Activated CD4-positive, alpha-beta T cell treated with anti-CD3 and anti-CD28 coated beads for 4 hours (primary cell): ENCODE results near the gene PRRT1.

Experiments used
- DNase-seq, 2 donors: peaks; one replicate each; pipeline ENCODE4 v3.0.0-alpha.2; 2020

PRRT1 gene

GRCh38 chr6:32173051-32173727 is 21.4 kb upstream of the PRRT1 start:
- no peak for DNase-seq

GRCh38 chr6:32171234-32171633 is 19.5 kb upstream of the PRRT1 start:
- no peak for DNase-seq

DNA sequence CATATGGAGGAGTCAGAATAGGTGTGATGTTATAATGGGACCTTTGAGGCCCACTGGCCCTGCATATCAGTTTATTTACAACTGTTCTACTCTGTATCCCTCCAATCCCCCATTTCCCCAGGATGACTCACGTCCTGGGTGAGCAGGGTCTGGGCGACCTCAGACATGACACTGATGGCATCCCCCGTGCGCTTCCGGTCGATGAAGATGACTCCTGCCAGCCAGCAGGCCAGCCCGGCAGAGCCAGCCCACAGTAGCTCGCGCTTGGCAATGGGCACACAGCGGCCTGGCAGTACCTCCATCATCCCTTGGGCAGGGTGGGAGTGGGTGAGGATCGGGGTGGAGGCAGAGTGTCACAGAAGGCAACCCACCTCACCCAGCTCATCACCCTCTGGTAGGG is 18.6 kb upstream of the PRRT1 start:
- DNase-seq, result no peak

GRCh38 chr6:32168807-32169591 is 17.3 kb upstream of the PRRT1 start:
- no peak for DNase-seq

DNA sequence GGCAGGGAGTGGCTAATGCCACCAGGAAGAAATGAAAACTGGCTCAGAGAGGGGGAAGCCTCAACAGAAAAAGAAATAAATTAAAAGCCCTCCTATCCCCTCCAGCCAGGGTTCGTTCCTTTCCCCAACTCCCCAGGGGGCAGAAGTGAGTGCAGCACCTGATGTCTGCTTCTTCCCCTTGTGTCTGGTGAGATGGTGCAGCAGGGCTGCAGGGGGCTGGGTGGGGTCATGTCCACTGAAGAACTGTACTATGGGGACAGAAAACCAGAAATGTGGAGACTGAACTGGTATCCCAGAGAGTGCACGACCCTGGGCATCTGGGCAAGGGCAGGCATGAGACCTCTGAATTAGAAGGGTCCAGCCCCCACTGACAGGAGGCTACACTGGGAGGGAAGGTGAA is 16.6 kb upstream of the PRRT1 start:
- DNase-seq, result no peak

GRCh38 chr6:32167761-32168262 is 16.1 kb upstream of the PRRT1 start:
- no peak for DNase-seq

DNA sequence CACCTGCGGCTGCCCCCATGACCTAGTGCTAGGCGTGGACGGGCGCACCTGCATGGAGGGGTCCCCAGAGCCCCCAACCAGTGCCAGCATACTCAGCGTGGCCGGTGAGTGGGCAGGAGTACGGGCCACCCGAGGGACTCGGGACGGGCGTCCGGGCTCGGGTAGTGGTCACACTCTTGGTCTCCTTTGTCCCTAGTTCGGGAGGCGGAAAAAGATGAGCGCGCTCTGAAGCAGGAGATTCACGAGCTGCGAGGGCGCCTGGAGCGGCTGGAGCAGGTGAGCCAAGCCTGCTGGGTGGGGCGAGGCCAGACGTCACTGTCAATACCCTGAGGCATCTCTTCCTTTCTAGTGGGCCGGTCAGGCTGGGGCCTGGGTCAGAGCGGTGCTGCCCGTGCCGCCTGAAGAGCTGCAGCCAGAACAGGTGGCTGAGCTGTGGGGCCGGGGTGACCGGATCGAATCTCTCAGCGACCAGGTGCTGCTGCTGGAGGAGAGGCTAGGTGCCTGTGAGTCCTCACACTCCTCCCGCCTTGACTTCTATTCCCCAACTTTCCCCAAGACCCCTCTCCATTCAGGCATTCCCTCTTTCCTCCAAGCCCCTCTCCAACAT is 15.5 kb upstream of the PRRT1 start:
- no peak for DNase-seq

GRCh38 chr6:32166411-32167061 is 14.8 kb upstream of the PRRT1 start:
- no peak for DNase-seq

GRCh38 chr6:32164295-32164694 is 12.6 kb upstream of the PRRT1 start, which contains the start of gene EGFL8:
Gene EGFL8, plus strand, starts transcription at chr6:32164595. Its CDS starts 1,571 bp downstream, at chr6:32166166.
- no peak for DNase-seq

DNA sequence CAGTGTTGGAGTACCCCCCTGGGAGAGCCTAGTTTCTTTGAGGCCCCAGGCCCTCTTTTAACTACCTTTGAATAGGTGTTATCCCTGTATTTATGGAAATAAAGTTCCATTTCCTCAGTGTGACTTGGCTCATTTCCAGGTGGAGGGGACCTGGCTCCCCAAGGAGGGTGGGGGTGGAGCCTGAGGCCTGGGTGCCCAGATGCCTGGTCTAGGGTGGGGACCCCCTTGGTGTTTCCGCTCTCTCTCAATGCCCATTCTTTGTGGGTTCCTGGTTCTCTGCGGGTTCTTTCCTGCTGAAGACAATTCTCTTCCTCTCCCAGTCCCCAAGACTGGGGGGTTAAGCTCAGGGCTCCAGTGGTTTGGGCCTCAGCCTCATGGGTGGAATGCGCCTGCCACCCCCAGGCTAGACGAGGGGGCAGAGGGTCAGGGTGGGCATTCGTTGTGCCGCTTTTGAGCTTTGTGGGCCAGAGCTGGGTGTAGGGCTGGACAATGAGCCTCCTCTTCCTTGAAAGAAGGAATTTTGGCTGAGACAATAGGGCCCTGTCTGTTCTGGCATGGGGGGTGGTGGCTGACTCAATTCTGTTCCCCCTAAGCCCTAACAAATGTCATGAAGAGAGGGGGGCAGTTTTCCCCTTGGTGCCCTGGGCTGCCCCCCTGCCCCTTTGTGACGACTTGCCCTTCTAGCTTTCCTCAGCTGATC is 12.0 kb upstream of the PRRT1 start:
- no peak for DNase-seq

- no peak for DNase-seq
Measured at GRCh38 chr6:32158052-32158451, 6.3 kb upstream of the PRRT1 start.

GRCh38 chr6:32156891-32157290 is 5.2 kb upstream of the PRRT1 start:
- no peak for DNase-seq

DNA sequence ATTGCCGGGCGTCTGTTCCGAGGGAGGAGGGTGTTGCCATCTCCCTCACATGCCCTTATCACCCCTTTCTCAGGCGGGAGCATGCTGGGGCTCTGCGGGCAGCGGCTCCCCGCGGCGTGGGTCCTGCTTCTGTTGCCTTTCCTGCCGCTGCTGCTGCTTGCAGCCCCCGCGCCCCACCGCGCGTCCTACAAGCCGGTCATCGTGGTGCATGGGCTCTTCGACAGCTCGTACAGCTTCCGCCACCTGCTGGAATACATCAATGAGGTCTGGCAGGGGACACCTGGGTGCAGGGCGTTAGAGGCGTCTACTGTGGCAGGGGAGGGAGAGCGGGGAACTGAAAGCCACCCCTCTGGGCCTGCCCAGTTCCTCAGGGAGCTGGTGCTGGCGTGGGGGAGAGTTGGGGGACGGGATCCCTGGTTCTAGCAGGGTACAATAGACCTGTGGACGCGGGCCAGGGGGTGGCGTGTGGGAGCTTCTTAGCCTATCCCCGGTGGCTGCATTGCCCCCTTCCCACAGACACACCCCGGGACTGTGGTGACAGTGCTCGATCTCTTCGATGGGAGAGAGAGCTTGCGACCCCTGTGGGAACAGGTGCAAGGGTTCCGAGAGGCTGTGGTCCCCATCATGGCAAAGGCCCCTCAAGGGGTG is 2.9 kb upstream of the PRRT1 start:
- DNase-seq, result peak; percentile 58 to 61

- peak; percentile 58 to 61 for DNase-seq
Measured at GRCh38 chr6:32153564-32154513, 2.1 kb upstream of the PRRT1 start, which contains the start of gene PPT2. Gene PPT2, plus strand, starts transcription at chr6:32154141. Its CDS starts 454 bp downstream, at chr6:32154595.

GRCh38 chr6:32152769-32153563 is 1.2 kb upstream of the PRRT1 start:
- no peak for DNase-seq

GRCh38 chr6:32151181-32151862 is 417 bp downstream of the PRRT1 start:
- no peak for DNase-seq

- DNase-seq, result no peak
Measured at GRCh38 chr6:32149932-32150870, 1.5 kb downstream of the PRRT1 start.
